Esophagus (tissue), 2 donors: ENCODE data around the gene LRPAP1. TPM values are rescaled to one million over a fixed set of nuclear protein-coding genes. Genes with fewer than 3 reads are reported as not detected.

Experiments used
- H3K27ac ChIP-seq, 2 donors: one replicate each; pipeline ENCODE4 v1.5.1; 2013; ENCODE audit warnings: low read depth in 2 of 2, mild to moderate bottlenecking in 2 of 2, inconsistent platforms in 1 of 2, low read length in 1 of 2, moderate library complexity in 1 of 2
- H3K27me3 ChIP-seq, 2 donors: one replicate each; pipeline ENCODE4 v1.6.1; 2013; ENCODE audit warnings: low read length in 2 of 2, control low read depth in 1 of 2, mild to moderate bottlenecking in 1 of 2; ENCODE audit not compliant: insufficient read depth in 2 of 2, control insufficient read depth in 1 of 2
- H3K36me3 ChIP-seq, 2 donors: one replicate each; pipeline ENCODE4 v1.6.1; 2013; ENCODE audit warnings: low read length in 1 of 2; ENCODE audit not compliant: control insufficient read depth in 2 of 2, insufficient read depth in 2 of 2
- H3K4me1 ChIP-seq, 2 donors: one replicate each; pipeline ENCODE4 v1.6.1; 2013; ENCODE audit warnings: low read length in 1 of 2; ENCODE audit not compliant: control insufficient read depth in 2 of 2, insufficient read depth in 2 of 2
- H3K4me3 ChIP-seq, 2 donors: one replicate each; pipeline ENCODE4 v1.5.1; 2013; ENCODE audit warnings: low read length in 2 of 2, mild to moderate bottlenecking in 2 of 2, low read depth in 1 of 2, moderate library complexity in 1 of 2
- H3K9me3 ChIP-seq, 2 donors: one replicate each; pipeline ENCODE4 v1.6.1; 2013; ENCODE audit warnings: mild to moderate bottlenecking in 2 of 2, low read depth in 1 of 2, low read length in 1 of 2, moderate library complexity in 1 of 2; ENCODE audit not compliant: control insufficient read depth in 2 of 2, insufficient read depth in 1 of 2
- WGBS, 2 donors: extraction: QIAGEN DNeasy Blood & Tissue Kit; methylation state at CpG; one replicate each; pipeline ENCODE4 v1.1.7; 2013; 5-methylcytosine and 5-hydroxymethylcytosine counted together
- polyA plus RNA-seq, 2 donors: library from polyadenylated mRNA; stranded (reverse); fragments of 200-250 nt; gene quantifications; one replicate each; pipeline ENCODE4 v1.2.3, GENCODE V29; 2013
- donor health status: healthy with polysubstance abuse.
- donor health status: Bipolar disorder and iron deficiency.

The LRPAP1 gene
- polyA plus RNA-seq, 2 donors, result 18.0 to 87.0 TPM

DNA sequence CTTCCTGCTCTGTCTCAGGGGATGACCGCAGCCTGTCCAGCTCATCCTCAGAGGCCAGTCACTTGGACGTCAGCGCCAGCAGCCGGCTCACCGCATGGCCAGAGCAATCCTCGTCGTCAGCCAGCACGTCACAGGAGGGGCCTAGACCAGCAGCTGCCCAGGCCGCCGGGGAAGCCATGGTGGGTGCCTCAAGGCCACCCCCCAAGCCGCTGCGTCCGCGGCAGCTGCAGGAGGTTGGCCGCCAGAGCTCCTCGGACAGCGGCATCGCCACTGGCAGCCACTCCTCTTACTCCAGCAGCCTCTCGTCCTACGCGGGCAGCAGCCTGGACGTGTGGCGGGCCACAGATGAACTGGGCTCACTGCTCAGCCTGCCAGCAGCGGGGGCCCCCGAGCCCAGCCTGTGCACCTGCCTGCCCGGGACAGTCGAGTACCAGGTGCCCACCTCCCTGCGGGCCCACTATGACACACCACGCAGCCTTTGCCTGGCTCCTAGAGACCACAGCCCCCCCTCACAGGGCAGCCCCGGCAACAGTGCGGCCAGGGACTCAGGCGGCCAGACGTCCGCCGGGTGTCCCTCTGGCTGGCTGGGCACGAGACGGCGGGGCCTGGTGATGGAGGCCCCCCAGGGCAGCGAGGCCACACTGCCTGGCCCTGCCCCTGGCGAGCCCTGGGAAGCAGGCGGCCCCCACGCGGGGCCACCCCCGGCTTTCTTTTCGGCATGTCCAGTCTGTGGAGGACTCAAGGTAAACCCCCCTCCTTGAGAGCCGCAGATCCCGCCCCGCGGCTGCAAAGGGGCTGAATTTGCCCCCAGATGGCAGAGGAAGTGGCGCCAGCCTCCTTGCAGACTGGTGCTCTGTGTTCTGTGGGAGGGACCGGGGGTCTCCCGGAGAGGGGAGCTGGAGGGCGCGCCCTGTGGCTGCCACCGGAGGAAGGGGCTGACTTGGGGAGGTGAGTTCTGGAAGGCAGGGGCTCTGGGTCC lies 39.2 kb downstream of the LRPAP1 start:
- Histone ChIP-seq H3K4me3 (no peak overlapping the region), H3K36me3 (no peaks in the 10 kb centered on the region), H3K27me3 (peaks cover 0 to 3% of the 10 kb centered on the region in 2 donors), H3K27ac (no peak overlapping the region), H3K4me1 (no peaks in the 10 kb centered on the region), H3K9me3 (no peaks in the 10 kb centered on the region)
- WGBS, 2 donors, result 80 to 82% methylated on average over 53 to 55 of the region's 55 CpGs

DNA sequence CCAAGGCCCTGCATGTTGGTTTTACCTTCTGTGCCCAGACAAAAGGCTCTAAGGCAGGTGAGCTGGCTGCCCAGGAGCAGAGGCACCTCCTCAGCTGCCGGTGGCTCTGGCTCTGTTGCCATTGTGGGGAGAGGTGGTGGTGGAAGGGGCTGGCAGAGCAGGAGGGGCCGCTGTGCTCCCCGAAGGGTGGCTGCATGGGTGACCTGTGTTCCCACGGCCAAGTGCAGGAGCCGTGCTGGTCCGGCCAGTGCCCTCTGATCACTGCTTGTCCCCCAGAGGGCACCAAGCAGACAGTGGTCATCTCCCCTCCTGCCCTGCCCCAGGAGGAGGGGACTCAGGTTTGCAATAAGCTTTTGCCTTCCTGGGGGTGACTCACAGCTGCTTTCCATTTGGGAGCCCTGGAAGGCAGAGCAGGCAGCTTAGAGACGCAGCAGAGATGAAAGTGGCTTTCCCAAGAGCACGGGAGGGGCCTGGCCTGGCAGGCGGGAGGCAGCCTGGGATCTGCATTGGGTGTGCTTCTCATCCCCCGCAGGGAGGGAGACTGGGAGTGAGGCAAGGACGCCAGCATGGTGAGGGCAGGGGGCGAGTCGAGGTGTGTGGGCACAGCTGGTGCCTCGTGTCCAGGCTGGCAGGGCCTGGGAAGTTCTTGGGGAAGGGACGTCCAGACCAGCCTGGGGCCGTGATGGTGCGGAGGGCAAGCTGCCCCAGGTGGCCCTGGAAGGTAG lies 40.4 kb downstream of the LRPAP1 start:
- Histone ChIP-seq H3K27ac (no peak overlapping the region), H3K9me3 (no peaks in the 10 kb centered on the region), H3K4me1 (no peaks in the 10 kb centered on the region), H3K27me3 (peaks cover 0 to 3% of the 10 kb centered on the region in 2 donors), H3K4me3 (no peak overlapping the region), H3K36me3 (no peaks in the 10 kb centered on the region)
- WGBS, 2 donors, result 51 to 67% methylated on average over 17 of the region's 17 CpGs

DNA sequence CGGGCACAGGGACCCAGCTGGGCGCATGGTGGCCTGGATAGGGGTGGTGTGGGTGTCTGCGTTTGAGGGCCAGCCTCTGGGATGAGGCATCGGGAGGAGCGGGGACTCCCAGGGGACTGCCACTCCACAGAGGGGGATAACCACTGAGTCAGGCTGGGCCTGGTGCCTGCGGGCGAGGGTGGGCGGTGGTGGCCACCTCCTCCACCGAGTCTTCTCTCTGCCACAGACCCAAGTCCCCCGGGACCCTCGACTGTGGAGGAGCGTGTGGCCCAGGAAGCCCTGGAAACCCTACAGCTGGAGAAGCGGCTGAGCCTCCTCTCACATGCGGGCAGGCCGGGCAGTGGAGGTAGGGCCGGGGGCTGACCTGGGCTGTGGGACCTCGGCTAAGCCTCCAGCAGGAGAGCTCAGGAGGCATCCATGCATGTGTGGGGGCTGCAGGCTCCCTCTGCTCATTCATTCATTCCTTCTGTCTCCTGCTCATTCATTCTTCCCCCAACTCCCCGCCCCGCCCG lies 42.7 kb downstream of the LRPAP1 start:
- Histone ChIP-seq H3K4me1 (peaks cover 6 to 9% of the 10 kb centered on the region in 2 donors), H3K27me3 (peaks cover 0 to 7% of the 10 kb centered on the region in 2 donors), H3K4me3 (no peak overlapping the region), H3K27ac (no peak overlapping the region), H3K9me3 (no peaks in the 10 kb centered on the region), H3K36me3 (no peaks in the 10 kb centered on the region)
- 55 to 61% methylated on average over 16 to 20 of the region's 20 CpGs for WGBS, 2 donors

DNA sequence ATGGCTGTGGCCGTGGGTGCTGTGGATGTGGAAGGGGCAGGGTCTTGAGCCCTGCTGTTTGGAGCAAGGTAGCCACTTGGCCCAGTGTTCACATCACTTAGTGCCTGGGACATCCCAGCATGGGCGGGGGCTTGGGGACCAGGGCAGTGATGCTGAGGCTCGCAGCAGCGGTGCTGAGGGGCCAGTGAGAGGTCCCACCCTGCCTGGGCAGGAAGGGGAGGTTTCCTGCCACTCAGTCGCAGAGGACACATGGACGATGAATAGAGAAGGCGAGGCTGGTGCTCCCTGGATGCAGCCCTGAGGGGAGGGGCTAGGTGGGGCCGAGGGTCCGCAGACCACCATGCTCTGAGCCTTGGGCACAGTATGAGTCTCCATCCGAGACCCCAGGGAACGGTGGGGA lies 43.4 kb downstream of the LRPAP1 start:
- WGBS, 2 donors, result 49 to 52% methylated on average over 11 of the region's 11 CpGs
- Histone ChIP-seq H3K9me3 (no peaks in the 10 kb centered on the region), H3K4me3 (no peak overlapping the region), H3K27ac (no peak overlapping the region), H3K36me3 (no peaks in the 10 kb centered on the region), H3K4me1 (peaks cover 9 to 15% of the 10 kb centered on the region in 2 donors), H3K27me3 (peaks cover 0 to 7% of the 10 kb centered on the region in 2 donors)

DNA sequence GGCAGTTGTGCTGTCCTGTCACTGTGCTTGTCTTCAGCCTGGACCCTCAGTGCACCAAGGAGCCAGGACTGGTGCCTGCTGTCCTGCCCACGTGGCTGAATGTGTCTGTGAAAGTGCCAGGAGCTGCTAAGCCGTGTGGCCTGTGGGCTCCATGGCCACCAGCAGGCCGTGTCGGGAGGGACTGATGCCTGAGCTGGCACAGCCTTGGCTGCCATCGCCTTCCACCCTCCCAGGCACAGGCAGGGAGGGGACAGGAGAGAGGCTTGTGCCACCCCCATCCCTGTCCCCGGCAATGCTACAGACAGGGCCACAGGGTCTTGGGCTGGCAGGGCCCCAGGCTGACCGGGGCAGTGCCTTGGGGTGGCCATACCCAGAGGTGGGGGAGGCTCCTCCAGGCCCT lies 44.4 kb downstream of the LRPAP1 start:
- Histone ChIP-seq H3K36me3 (no peaks in the 10 kb centered on the region), H3K9me3 (no peaks in the 10 kb centered on the region), H3K27me3 (peaks cover 0 to 7% of the 10 kb centered on the region in 2 donors), H3K4me1 (peaks cover 9 to 21% of the 10 kb centered on the region in 2 donors), H3K27ac (no peak overlapping the region), H3K4me3 (no peak overlapping the region)
- 57 to 73% methylated on average over 7 of the region's 7 CpGs for WGBS, 2 donors

DNA sequence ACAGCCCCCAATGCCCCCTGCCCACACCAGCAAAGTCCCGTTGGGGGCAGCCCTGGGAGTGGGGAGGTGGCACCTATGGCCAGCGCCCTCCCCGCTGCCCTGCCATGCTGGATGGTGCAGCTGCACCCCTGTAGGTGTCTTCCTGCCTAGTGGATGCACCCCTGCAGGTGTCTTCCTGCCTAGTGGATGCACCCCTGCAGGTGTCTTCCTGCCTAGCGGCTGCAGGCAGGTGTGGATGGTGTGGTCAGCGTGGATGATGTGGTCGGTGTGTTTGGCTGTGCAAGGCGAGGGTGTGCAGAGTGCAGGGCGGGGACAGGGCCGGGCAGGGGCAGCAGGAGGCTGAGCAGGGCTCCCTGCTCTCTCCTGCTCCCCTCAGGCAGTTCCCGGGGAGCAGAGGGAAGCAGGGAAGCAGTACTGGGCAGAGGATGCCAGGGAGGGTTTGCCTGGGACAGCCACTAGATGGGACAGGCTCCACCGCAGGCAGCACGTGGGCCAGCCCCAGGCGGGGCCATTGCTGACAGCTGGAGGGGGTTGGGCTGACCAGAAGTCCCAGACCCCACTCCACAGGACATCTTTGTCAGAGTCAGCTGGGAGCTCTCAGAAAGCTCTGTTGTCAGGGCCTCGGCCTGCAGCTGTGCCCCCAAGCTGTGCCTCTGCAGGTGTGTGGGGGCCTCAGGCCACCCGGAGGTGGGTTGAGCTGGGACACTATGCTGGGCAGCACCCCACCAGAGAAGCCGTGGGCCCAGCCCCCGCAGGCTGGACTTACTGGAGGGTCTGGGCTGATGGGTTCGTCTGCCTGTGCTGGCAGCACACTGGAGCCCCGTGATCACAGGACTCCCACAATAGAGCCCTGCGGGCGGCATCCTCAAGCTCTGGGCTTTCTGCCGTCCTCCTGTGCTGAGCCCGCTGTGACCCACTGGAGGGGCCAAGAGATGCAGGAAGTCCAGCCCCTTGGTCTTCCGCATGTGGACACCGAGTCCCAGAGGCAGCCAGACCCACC lies 45.4 kb downstream of the LRPAP1 start:
- Histone ChIP-seq H3K36me3 (no peaks in the 10 kb centered on the region), H3K27ac (no peak overlapping the region), H3K4me3 (no peak overlapping the region), H3K27me3 (peaks cover 0 to 7% of the 10 kb centered on the region in 2 donors), H3K4me1 (peaks cover 9 to 22% of the 10 kb centered on the region in 2 donors), H3K9me3 (no peaks in the 10 kb centered on the region)
- WGBS, 2 donors, result 56 to 61% methylated on average over 23 to 25 of the region's 25 CpGs

DNA sequence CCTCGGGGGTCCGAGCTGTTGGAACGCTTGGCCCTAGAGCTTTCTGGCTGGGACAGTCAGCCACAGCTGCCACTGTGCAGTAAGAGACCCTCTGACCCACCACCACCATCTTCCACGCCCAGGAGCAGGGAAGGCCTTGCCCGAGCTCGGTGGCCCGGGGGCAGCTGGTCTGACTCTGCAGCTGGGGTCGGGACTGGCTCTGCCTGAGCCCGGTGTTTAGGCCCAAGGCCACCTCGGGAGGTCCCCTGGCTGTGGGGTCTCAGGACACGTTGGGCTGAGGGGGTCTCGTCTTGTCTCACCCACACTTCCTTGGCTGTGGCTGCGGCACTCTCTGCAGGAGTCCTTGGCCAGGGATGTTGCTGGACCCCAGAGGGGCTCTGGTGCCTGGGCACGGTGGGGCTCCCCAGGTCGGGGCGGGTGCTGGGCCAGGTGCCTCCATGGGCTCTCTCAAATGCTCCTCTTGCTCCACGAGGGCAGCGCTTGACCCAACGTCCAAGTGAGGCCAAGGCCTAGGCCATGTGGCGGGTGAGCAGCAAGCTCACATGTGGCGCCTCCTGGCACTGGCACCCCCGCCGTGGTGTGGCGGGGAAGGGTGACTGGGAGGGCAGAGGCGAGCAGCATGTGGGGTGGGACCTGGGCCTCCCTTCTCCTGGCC lies 46.2 kb downstream of the LRPAP1 start:
- WGBS, 2 donors, result 76 to 78% methylated on average over 24 to 25 of the region's 25 CpGs
- no peaks in the 10 kb centered on the region for H3K36me3 ChIP-seq
- no peak overlapping the region for H3K27ac ChIP-seq
- H3K9me3 ChIP-seq, result no peaks in the 10 kb centered on the region
- H3K27me3 ChIP-seq, result peaks cover 0 to 7% of the 10 kb centered on the region in 2 donors
- peaks cover 9 to 24% of the 10 kb centered on the region in 2 donors for H3K4me1 ChIP-seq
- no peak overlapping the region for H3K4me3 ChIP-seq

DNA sequence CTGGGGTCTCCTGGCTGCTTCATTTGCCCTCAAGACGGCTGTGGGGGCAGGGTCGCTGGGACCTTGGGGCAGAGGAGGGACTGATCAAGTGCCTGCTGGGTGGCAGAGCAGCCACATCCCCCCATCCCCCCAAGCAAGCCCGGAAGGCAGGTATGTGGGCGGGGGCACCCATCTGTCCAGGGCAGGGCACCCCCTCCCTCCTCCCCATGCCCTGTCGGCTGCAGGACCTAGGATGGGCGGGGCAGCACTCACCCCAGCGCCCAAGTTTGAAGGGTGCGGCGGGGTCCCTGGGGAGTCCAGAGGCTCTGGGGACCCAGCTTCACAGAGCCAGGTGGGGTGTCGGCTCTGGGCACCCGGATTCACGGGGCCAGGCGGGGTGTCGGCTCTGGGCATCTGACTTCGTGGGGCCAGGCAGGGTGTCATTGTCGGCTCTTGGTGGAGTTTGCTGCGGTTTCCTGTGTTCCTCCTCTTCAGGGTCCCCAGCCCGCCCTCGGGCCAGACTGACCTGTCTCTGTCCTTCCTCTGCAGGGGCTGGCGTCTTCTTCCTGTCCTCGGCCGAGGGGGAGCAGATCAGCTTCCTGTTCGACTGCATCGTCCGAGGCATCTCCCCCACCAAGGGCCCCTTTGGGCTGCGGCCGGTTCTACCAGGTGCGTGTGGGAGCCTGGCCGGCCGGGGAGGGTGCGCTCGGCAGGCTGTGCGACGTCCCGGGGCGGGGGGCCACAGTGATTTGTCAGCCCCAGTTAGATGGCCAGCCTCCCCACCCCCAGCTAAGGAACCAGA lies 47.0 kb downstream of the LRPAP1 start:
- WGBS, 2 donors, result 18 to 19% methylated on average over 32 to 36 of the region's 36 CpGs

More for the DNA sequence above, 47.0 kb downstream of the LRPAP1 start:
- H3K36me3 ChIP-seq, result no peaks in the 10 kb centered on the region
- H3K9me3 ChIP-seq, result no peaks in the 10 kb centered on the region
- H3K4me3 ChIP-seq, result no peak overlapping the region
- peaks cover 9 to 27% of the 10 kb centered on the region in 2 donors for H3K4me1 ChIP-seq
- peaks cover 0 to 7% of the 10 kb centered on the region in 2 donors for H3K27me3 ChIP-seq
- H3K27ac ChIP-seq, result no peak overlapping the region
